A673 (cell line): ENCODE results near the gene FAM229B. TPM values are rescaled to one million over a fixed set of nuclear protein-coding genes. Genes with fewer than 3 reads are reported as not detected.

ENCODE experiments used
- BruUV-seq: library from RNA; stranded (reverse); fragments of 400-500 nt; replicated peaks from 2 replicates; lab custom pipeline; 2021; lab: Mats Ljungman, UMichigan
- CTCF ChIA-PET: fragments of 300-600 bp; sonication (Branson Sonifier 250); formaldehyde crosslinking; loops from one replicate; lab custom pipeline; 2022; ENCODE audit warnings: antibody characterized with exemption; lab: Charles Lee
- POLR2A ChIA-PET: fragments of 300-600 bp; sonication (Branson Sonifier 250); formaldehyde crosslinking; loops from one replicate; lab custom pipeline; 2022; ENCODE audit warnings: antibody characterized with exemption; ENCODE audit not compliant: low non-redundant PET; lab: Charles Lee
- DNase-seq: peaks from one replicate; pipeline ENCODE4 v3.0.0-alpha.2; 2015; ENCODE audit warnings: low spot score
- H3K27ac ChIP-seq: fragments of 200-600 bp; sonication (generic); 2 replicates; pipeline ENCODE4 v1.5.1; 2016; ENCODE audit warnings: mixed run types, low read depth, mild to moderate bottlenecking, mixed read lengths, antibody characterized with exemption, low read length; ENCODE audit not compliant: poor library complexity, severe bottlenecking
- H3K27me3 ChIP-seq: fragments of 200-600 bp; sonication (generic); replicated peaks from 2 replicates; pipeline ENCODE4 v1.6.1; 2017; ENCODE audit warnings: mixed run types, low read depth, mild to moderate bottlenecking, mixed read lengths, antibody characterized with exemption, low read length; ENCODE audit not compliant: insufficient read depth, poor library complexity
- H3K36me3 ChIP-seq: fragments of 200-600 bp; sonication (generic); 2 replicates; pipeline ENCODE4 v1.6.1; 2016; ENCODE audit warnings: mixed run types, mild to moderate bottlenecking, mixed read lengths, antibody characterized with exemption, low read length; ENCODE audit not compliant: insufficient read depth, poor library complexity, severe bottlenecking
- H3K4me1 ChIP-seq: fragments of 200-600 bp; sonication (generic); 2 replicates; pipeline ENCODE4 v1.6.1; 2017; ENCODE audit warnings: mixed run types, mild to moderate bottlenecking, mixed read lengths, antibody characterized with exemption, low read length; ENCODE audit not compliant: insufficient read depth, poor library complexity, severe bottlenecking
- H3K4me3 ChIP-seq: fragments of 200-600 bp; sonication (generic); 2 replicates; pipeline ENCODE4 v1.5.1; 2016; ENCODE audit warnings: low read depth, mixed run types, mild to moderate bottlenecking, mixed read lengths, low read length; ENCODE audit not compliant: poor library complexity, severe bottlenecking
- H3K9me3 ChIP-seq: fragments of 200-600 bp; sonication (generic); 2 replicates; pipeline ENCODE4 v1.6.1; 2016; ENCODE audit warnings: mixed run types, low read depth, mild to moderate bottlenecking, mixed read lengths, antibody characterized with exemption, low read length; ENCODE audit not compliant: poor library complexity, severe bottlenecking
- EZH2 ChIP-seq: fragments of 200-600 bp; sonication (generic); IDR thresholded peaks from 2 replicates; pipeline ENCODE4 v1.6.1; 2017; ENCODE audit warnings: borderline replicate concordance, low read depth, mild to moderate bottlenecking, mixed read lengths, antibody characterized with exemption, low read length; ENCODE audit not compliant: poor library complexity, severe bottlenecking
- intact Hi-C: fragments of 100-400 bp; cut with micrococcal nuclease; formaldehyde crosslinking; loops from one replicate; pipeline ENCODE4 v1.10.0; 2022; ENCODE audit not compliant: unreplicated experiment
- total RNA-seq: library from RNA; stranded (reverse); gene quantifications from 2 replicates; pipeline ENCODE4 v1.2.3, GENCODE V29; 2021
- TF ChIP-seq, protein P1 (sequence below): fragments of 300-800, 200-600 bp; sonication (generic); conservative IDR thresholded peaks from 2 replicates; pipeline ENCODE4 v1.5.1; 2017; ENCODE audit warnings: low read depth, mild to moderate bottlenecking, antibody characterized with exemption, low read length, moderate library complexity, mixed read lengths

FAM229B gene
- total RNA-seq, 1 experiment from 2014 or later: 10.5 TPM

DNA sequence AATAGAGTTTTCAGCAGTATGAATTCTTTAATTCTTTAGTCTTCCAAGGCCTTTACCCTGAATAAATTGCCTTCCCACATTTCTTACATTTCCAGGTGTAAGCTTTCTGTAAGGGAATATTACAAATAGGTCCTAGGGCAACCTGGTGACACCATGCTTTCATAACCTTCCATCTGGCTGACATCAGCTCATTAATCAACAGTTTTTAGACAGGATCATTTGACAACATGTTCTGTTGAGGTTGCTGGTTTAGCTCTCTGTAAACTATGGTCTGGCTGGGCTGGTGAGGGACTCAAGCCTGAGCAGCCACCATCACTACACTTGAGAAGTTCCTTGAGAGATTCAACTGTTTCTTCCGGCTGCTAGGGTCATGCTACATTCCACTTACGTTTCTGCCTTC is 19.2 kb downstream of the FAM229B start:
- no TSS peak for BruUV-seq
- H3K27me3 ChIP-seq: peaks cover 6% of the 10 kb centered on the region
- TF ChIP-seq EZH2: no peak
- TF ChIP-seq, protein P1, sequence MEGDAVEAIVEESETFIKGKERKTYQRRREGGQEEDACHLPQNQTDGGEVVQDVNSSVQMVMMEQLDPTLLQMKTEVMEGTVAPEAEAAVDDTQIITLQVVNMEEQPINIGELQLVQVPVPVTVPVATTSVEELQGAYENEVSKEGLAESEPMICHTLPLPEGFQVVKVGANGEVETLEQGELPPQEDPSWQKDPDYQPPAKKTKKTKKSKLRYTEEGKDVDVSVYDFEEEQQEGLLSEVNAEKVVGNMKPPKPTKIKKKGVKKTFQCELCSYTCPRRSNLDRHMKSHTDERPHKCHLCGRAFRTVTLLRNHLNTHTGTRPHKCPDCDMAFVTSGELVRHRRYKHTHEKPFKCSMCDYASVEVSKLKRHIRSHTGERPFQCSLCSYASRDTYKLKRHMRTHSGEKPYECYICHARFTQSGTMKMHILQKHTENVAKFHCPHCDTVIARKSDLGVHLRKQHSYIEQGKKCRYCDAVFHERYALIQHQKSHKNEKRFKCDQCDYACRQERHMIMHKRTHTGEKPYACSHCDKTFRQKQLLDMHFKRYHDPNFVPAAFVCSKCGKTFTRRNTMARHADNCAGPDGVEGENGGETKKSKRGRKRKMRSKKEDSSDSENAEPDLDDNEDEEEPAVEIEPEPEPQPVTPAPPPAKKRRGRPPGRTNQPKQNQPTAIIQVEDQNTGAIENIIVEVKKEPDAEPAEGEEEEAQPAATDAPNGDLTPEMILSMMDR: no peak
- CTCF ChIA-PET: no interaction called here
- no peaks in the 10 kb centered on the region for H3K36me3 ChIP-seq
- H3K27ac ChIP-seq: no peak overlapping the region
- no peak overlapping the region for H3K4me3 ChIP-seq
- H3K9me3 ChIP-seq: no peaks in the 10 kb centered on the region
- DNase-seq: no peak
- H3K4me1 ChIP-seq: no peaks in the 10 kb centered on the region
- intact Hi-C loops: no loop called here
- POLR2A ChIA-PET: no interaction called here

DNA sequence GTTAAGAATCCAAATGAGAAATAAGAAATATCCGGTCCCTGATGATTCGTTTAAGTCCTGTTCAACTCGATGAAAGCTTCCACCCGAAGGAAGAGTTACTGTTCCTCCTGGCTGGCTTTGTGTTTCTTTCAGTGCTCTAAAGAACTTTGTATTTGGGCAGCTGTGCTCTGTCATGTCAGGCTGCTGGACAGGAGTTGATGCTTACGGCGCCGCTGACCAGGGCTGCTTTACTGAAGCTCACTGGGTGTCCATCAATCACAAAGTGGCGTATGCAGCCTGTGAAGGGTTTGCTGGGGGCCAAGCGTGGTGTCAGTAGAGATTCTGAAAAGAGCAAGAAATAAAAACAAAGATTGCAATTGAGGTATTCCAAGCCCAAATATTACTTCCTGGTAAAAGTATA is 21.9 kb downstream of the FAM229B start:
- TF ChIP-seq, protein P1: no peak
- TF ChIP-seq EZH2: no peak
- Histone ChIP-seq H3K4me3 (no peak overlapping the region), H3K4me1 (no peaks in the 10 kb centered on the region), H3K27me3 (no peaks in the 10 kb centered on the region), H3K9me3 (no peaks in the 10 kb centered on the region), H3K36me3 (no peaks in the 10 kb centered on the region), H3K27ac (no peak overlapping the region)
- ChIA-PET CTCF (no interaction called here), POLR2A (no interaction called here)
- DNase-seq: no peak
- intact Hi-C loops: no loop called here
- BruUV-seq: no TSS peak

- no peaks in the 10 kb centered on the region for H3K36me3 ChIP-seq
- no peak overlapping the region for H3K27ac ChIP-seq
- ChIA-PET POLR2A (no interaction called here), CTCF (no interaction called here)
- TF ChIP-seq EZH2: no peak
- TF ChIP-seq, protein P1: no peak
- no peak for DNase-seq
- H3K4me3 ChIP-seq: no peak overlapping the region
- no peaks in the 10 kb centered on the region for H3K9me3 ChIP-seq
- no peaks in the 10 kb centered on the region for H3K4me1 ChIP-seq
- peaks cover 4% of the 10 kb centered on the region for H3K27me3 ChIP-seq
- intact Hi-C loops: no loop called here
- no TSS peak for BruUV-seq
These were observed 26.0 kb downstream of the FAM229B start for GRCh38 chr6:112113431-112113830.
